Heart left ventricle (tissue), 16 donors: ENCODE results near the gene SYNE2. TPM values are rescaled to one million over a fixed set of nuclear protein-coding genes. Genes with fewer than 3 reads are reported as not detected.
"Not testable (repeated sequence)": the region's sequence is repeated elsewhere in the genome, so short reads cannot be mapped to it uniquely, and the experiment has no call there.

Experiments used
- ATAC-seq, 4 donors: fragments of 200-7000 bp; cut with Tn5 transposase; one replicate each; pipeline ENCODE4 v1.9.1; 2020 to 2022; ENCODE audit warnings: moderate library complexity in 4 of 4, mild to moderate bottlenecking in 3 of 4, moderate number of reproducible peaks in 1 of 4
- DNase-seq, 5 donors: peaks; one replicate each; pipeline ENCODE4 v3.0.0-alpha.2; 2020
- H3K27ac ChIP-seq, 12 donors: fragments of 200-600 bp; sonication (generic) in 4 of 12; one replicate each; pipeline versions ENCODE4 v1.5.0 to v1.8.0; 2016 to 2022; ENCODE audit warnings: mild to moderate bottlenecking in 2 of 12
- H3K27me3 ChIP-seq, 9 donors: fragments of 200-600 bp; sonication (generic) in 2 of 9; one replicate each; pipeline versions ENCODE4 v1.5.1 to v1.8.0; 2016 to 2022; ENCODE audit warnings: mild to moderate bottlenecking in 3 of 9
- H3K36me3 ChIP-seq, 9 donors: fragments of 200-600 bp; sonication (generic) in 2 of 9; one replicate each; pipeline versions ENCODE4 v1.5.0 to v1.8.0; 2018 to 2022; ENCODE audit warnings: mild to moderate bottlenecking in 2 of 9
- H3K4me1 ChIP-seq, 12 donors: fragments of 200-600 bp; sonication (generic) in 4 of 12; one replicate each; pipeline versions ENCODE4 v1.5.0 to v1.8.0; 2016 to 2022; ENCODE audit warnings: mild to moderate bottlenecking in 3 of 12
- H3K4me3 ChIP-seq, 12 donors: fragments of 200-600 bp; sonication (generic) in 4 of 12; one replicate each; pipeline versions ENCODE4 v1.5.0 to v1.8.0; 2017 to 2022; ENCODE audit warnings: mild to moderate bottlenecking in 9 of 12, moderate library complexity in 4 of 12
- H3K9me3 ChIP-seq, 12 donors: fragments of 200-600 bp; sonication (generic) in 4 of 12; one replicate each; pipeline versions ENCODE4 v1.5.0 to v1.8.0; 2016 to 2022; ENCODE audit warnings: mild to moderate bottlenecking in 1 of 12
- CTCF ChIP-seq, 12 donors: fragments of 200-600 bp; sonication (generic) in 4 of 12; IDR thresholded peaks; one replicate each; pipeline versions ENCODE4 v1.5.0 to v1.8.0; 2018 to 2022; ENCODE audit warnings: antibody characterized with exemption in 12 of 12, mild to moderate bottlenecking in 5 of 12
- POLR2A ChIP-seq, 2 donors: fragments of 450-650 bp; IDR thresholded peaks; one replicate each; pipeline ENCODE4 v1.6.1; 2017; ENCODE audit warnings: antibody characterized with exemption in 2 of 2, mild to moderate bottlenecking in 2 of 2, moderate library complexity in 2 of 2
- WGBS, 4 donors: extraction: QIAGEN DNeasy Blood & Tissue Kit in 2 of 4; methylation state at CpG; one replicate each; pipeline versions ENCODE4 v1.1.5 to v1.1.7; 2013 to 2018; 5-methylcytosine and 5-hydroxymethylcytosine counted together
- intact Hi-C, 10 donors: fragments of 100-400 bp; cut with DNase I; formaldehyde crosslinking; loops; one replicate each; pipeline versions ENCODE4 v1.11.1 to v1.14.2; 2022
- polyA plus RNA-seq, 2 donors: library from polyadenylated mRNA; stranded (reverse); fragments of 200-250 nt; gene quantifications; one replicate each; pipeline ENCODE4 v1.2.3, GENCODE V29; 2013
- total RNA-seq, 9 donors: library from RNA; depleted of rRNA in 2 of 9; stranded (reverse); fragments of >200 nt in 2 of 9; fragmentation: NEBNext Ultra II Directional in 3 of 9; extraction: Animal tissue kit (Norgen Biotek cat#: 25700) in 3 of 9; gene quantifications; one replicate each; pipeline versions ENCODE4 v1.1.0 to v1.2.4, GENCODE V29; 2016 to 2023
- donor health status: ischemic (EF 13 %, LVEDD 7.1; RV severe dilation, severe dysfunction).
- donor health status: healthy with polysubstance abuse.
- donor health status: DM: no; HTN: yes; CAD: no.
- donor health status: DM: no; HTN: no; CAD: no.
- donor health status: ischemic (EF 25% LVEDD 6.9; RV normal size, moderate dysfunction).
- donor health status: ischemic (EF 25% LVEDD 5.7; RV mildly dilated, moderate dysfunction).
- donor health status: healthy.
- donor health status: DM: yes; HTN: yes; CAD: no.
- donor health status: ischemic (EF 35%, LVEDD 5.7; RV mildly dilated, moderate dysfunction).
- donor health status: nonischemic (EF 11% LVEDD 7.7; RV severe dilation, severe dysfunction).
- donor health status: DM: yes; HTN: yes; CAD: no.
- donor health status: PGD.
- donor health status: ischemic (EF 29% LVEDD 5.4; RV normal size, mild dysfunction).
- donor health status: nonischemic (EF 23%, LVEDD 6.1; RV moderate dilation, normal function).

Gene SYNE2
- total and polyA plus RNA-seq, 11 donors: 58.2 to 255 (median 111) TPM

GRCh38 chr14:64025479-64025878 lies 172.7 kb downstream of the SYNE2 start:
- no peak for ATAC-seq
- no peak overlapping the region for H3K4me3 ChIP-seq
- intact Hi-C loops: loop anchor here in 1 of 10 donors (10.0 kb wide), 1 partner anchor 119 kb away; no protein-coding TSS in a partner anchor
- no peak for DNase-seq
- peaks cover 0 to 100% (median 86%) of the 10 kb centered on the region in 9 donors for H3K36me3 ChIP-seq
- TF ChIP-seq CTCF (IDR thresholded peaks at IDR 0.05): no peak
- no peak for TF ChIP-seq POLR2A (IDR thresholded peaks at IDR 0.05)
- H3K4me1 ChIP-seq: no peaks in the 10 kb centered on the region
- H3K9me3 ChIP-seq: no peaks in the 10 kb centered on the region
- no peak overlapping the region for H3K27ac ChIP-seq
- WGBS, 4 donors: 88 to 91% (median 89%) methylated on average over 3 of the region's 3 CpGs
- no peaks in the 10 kb centered on the region for H3K27me3 ChIP-seq

GRCh38 chr14:64026600-64026999 lies 173.8 kb downstream of the SYNE2 start:
- H3K36me3 ChIP-seq: peaks cover 0 to 100% (median 87%) of the 10 kb centered on the region in 9 donors
- H3K27ac ChIP-seq: no peak overlapping the region
- H3K9me3 ChIP-seq: no peaks in the 10 kb centered on the region
- no peaks in the 10 kb centered on the region for H3K27me3 ChIP-seq
- 91 to 97% (median 94%) methylated on average over 2 of the region's 2 CpGs for WGBS, 4 donors
- no peak overlapping the region for H3K4me3 ChIP-seq
- H3K4me1 ChIP-seq: no peaks in the 10 kb centered on the region
- ATAC-seq (no peak), DNase-seq (no peak)
- intact Hi-C loops: loop anchor here in 1 of 10 donors (10.0 kb wide), 1 partner anchor 118 kb away; no protein-coding TSS in a partner anchor
- TF ChIP-seq POLR2A (IDR thresholded peaks at IDR 0.05): no peak
- TF ChIP-seq CTCF (IDR thresholded peaks at IDR 0.05): no peak

GRCh38 chr14:64035143-64035542 lies 182.3 kb downstream of the SYNE2 start:
- H3K27ac ChIP-seq: no peak overlapping the region
- no peaks in the 10 kb centered on the region for H3K27me3 ChIP-seq
- no peak for TF ChIP-seq CTCF (IDR thresholded peaks at IDR 0.05)
- no peak for TF ChIP-seq POLR2A (IDR thresholded peaks at IDR 0.05)
- 90 to 95% (median 93%) methylated on average over 1 of the region's 1 CpG for WGBS, 4 donors
- DNase-seq (no peak), ATAC-seq (no peak)
- H3K36me3 ChIP-seq: peaks cover 0 to 43% (median 27%) of the 10 kb centered on the region in 9 donors
- intact Hi-C loops: loop anchor here in 1 of 10 donors (10.0 kb wide), 1 partner anchor 260 kb away; the partner anchor contains the start of gene ESR2
- H3K4me1 ChIP-seq: no peaks in the 10 kb centered on the region
- H3K4me3 ChIP-seq: no peak overlapping the region
- no peaks in the 10 kb centered on the region for H3K9me3 ChIP-seq

GRCh38 chr14:64037869-64038745 lies 185.3 kb downstream of the SYNE2 start:
- not testable (repeated sequence) for H3K27ac ChIP-seq, H3K4me1 ChIP-seq, ATAC-seq, H3K4me3 ChIP-seq, H3K27me3 ChIP-seq, DNase-seq
- peaks cover 0 to 10% (median 0%) of the 10 kb centered on the region in 12 donors for H3K9me3 ChIP-seq
- intact Hi-C loops: loop anchor here in 1 of 10 donors (10.0 kb wide), 1 partner anchor 257 kb away; the partner anchor contains the start of gene ESR2
- WGBS, 4 donors: 97 to 99% (median 98%) methylated on average over 28 to 66 of the region's 66 CpGs
- H3K36me3 ChIP-seq: peaks cover 0 to 33% (median 4%) of the 10 kb centered on the region in 9 donors
